Measurements from ENCODE around the gene PRCC.

DNA sequence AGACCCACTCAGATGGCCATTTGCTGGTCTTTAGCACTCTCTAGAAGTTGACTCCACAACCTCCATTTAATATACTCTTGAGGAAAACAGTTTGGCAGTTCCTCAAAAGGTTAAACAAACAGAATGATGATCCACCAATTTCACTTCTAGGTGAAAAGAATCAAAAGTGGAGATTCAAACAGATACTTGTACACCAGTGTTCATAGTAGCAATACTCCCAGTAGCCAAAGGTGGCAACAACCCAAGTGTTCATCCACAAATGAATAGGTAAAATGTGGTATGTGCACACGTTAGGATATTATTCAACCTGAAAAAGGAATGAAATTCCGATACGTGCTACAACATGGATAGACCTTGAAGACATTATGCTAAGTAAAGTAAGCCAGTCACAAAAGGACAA lies 6.3 kb downstream of the PRCC start:
- TF ChIP-seq, protein P1, sequence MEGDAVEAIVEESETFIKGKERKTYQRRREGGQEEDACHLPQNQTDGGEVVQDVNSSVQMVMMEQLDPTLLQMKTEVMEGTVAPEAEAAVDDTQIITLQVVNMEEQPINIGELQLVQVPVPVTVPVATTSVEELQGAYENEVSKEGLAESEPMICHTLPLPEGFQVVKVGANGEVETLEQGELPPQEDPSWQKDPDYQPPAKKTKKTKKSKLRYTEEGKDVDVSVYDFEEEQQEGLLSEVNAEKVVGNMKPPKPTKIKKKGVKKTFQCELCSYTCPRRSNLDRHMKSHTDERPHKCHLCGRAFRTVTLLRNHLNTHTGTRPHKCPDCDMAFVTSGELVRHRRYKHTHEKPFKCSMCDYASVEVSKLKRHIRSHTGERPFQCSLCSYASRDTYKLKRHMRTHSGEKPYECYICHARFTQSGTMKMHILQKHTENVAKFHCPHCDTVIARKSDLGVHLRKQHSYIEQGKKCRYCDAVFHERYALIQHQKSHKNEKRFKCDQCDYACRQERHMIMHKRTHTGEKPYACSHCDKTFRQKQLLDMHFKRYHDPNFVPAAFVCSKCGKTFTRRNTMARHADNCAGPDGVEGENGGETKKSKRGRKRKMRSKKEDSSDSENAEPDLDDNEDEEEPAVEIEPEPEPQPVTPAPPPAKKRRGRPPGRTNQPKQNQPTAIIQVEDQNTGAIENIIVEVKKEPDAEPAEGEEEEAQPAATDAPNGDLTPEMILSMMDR (conservative IDR thresholded peaks at IDR 0.05 in 1 of 2, IDR thresholded peaks at IDR 0.05 in 1 of 2; ENCODE audit: extremely low read depth in 1 of 2, insufficient read depth in 1 of 2, low read depth in 1 of 2, low read length in 2 of 2) = no peak
- TF ChIP-seq EZH2 (IDR thresholded peaks at IDR 0.05; ENCODE audit: borderline replicate concordance, low read length) = no peak
